ENCODE data around the gene NCOA3.
"Not testable (repeated sequence)": the region's sequence is repeated elsewhere in the genome, so short reads cannot be mapped to it uniquely, and the experiment has no call there.

NCOA3 gene

GRCh38 chr20:47456041-47456537 is 45.6 kb upstream of the NCOA3 start:
- no peak overlapping the region for H3K4me3 ChIP-seq (replicated peaks; ENCODE audit: low read depth, low read length)
- no peaks in the 10 kb centered on the region for H3K27me3 ChIP-seq (replicated peaks; ENCODE audit: control insufficient read depth, insufficient read depth, low read length)
- no peak for DNase-seq (ENCODE audit: extremely low read depth, insufficient read length)
- TF ChIP-seq CTCF (IDR thresholded peaks at IDR 0.05; ENCODE audit: insufficient read depth, low read length, poor library complexity, severe bottlenecking), result no peak
- H3K36me3 ChIP-seq (ENCODE audit: control insufficient read depth, insufficient read depth, low read length), result no peaks in the 10 kb centered on the region

- Histone ChIP-seq H3K4me3 (replicated peaks; ENCODE audit: low read depth, low read length) (no peak overlapping the region), H3K27me3 (replicated peaks; ENCODE audit: control insufficient read depth, insufficient read depth, low read length) (no peaks in the 10 kb centered on the region), H3K36me3 (ENCODE audit: control insufficient read depth, insufficient read depth, low read length) (no peaks in the 10 kb centered on the region)
- TF ChIP-seq CTCF (IDR thresholded peaks at IDR 0.05; ENCODE audit: insufficient read depth, low read length, poor library complexity, severe bottlenecking), result no peak
- no peak for DNase-seq (ENCODE audit: extremely low read depth, insufficient read length)
These were observed 44.5 kb upstream of the NCOA3 start for GRCh38 chr20:47456952-47457724.

GRCh38 chr20:47458280-47459050 is 43.2 kb upstream of the NCOA3 start:
- DNase-seq (ENCODE audit: extremely low read depth, insufficient read length); H3K4me3 ChIP-seq (replicated peaks; ENCODE audit: low read depth, low read length); H3K27me3 ChIP-seq (replicated peaks; ENCODE audit: control insufficient read depth, insufficient read depth, low read length); H3K36me3 ChIP-seq (ENCODE audit: control insufficient read depth, insufficient read depth, low read length): not testable (repeated sequence)

- Histone ChIP-seq H3K36me3 (ENCODE audit: control insufficient read depth, insufficient read depth, low read length) (no peaks in the 10 kb centered on the region), H3K4me3 (replicated peaks; ENCODE audit: low read depth, low read length) (no peak overlapping the region), H3K27me3 (replicated peaks; ENCODE audit: control insufficient read depth, insufficient read depth, low read length) (no peaks in the 10 kb centered on the region)
- TF ChIP-seq CTCF (IDR thresholded peaks at IDR 0.05; ENCODE audit: insufficient read depth, low read length, poor library complexity, severe bottlenecking), result no peak
- no peak for DNase-seq (ENCODE audit: extremely low read depth, insufficient read length)
These were observed 42.2 kb upstream of the NCOA3 start for GRCh38 chr20:47459344-47460073.

- DNase-seq (ENCODE audit: extremely low read depth, insufficient read length); H3K27me3 ChIP-seq (replicated peaks; ENCODE audit: control insufficient read depth, insufficient read depth, low read length); H3K36me3 ChIP-seq (ENCODE audit: control insufficient read depth, insufficient read depth, low read length); H3K4me3 ChIP-seq (replicated peaks; ENCODE audit: low read depth, low read length): not testable (repeated sequence)
These were observed 41.0 kb upstream of the NCOA3 start for GRCh38 chr20:47460761-47461112.

- no peaks in the 10 kb centered on the region for H3K27me3 ChIP-seq (replicated peaks; ENCODE audit: control insufficient read depth, insufficient read depth, low read length)
- TF ChIP-seq CTCF (IDR thresholded peaks at IDR 0.05; ENCODE audit: insufficient read depth, low read length, poor library complexity, severe bottlenecking), result no peak
- DNase-seq (ENCODE audit: extremely low read depth, insufficient read length), result no peak
These were observed 40.5 kb upstream of the NCOA3 start for GRCh38 chr20:47461120-47461685.

GRCh38 chr20:47461906-47462305 is 39.8 kb upstream of the NCOA3 start:
- H3K27me3 ChIP-seq (replicated peaks; ENCODE audit: control insufficient read depth, insufficient read depth, low read length); H3K4me3 ChIP-seq (replicated peaks; ENCODE audit: low read depth, low read length); H3K36me3 ChIP-seq (ENCODE audit: control insufficient read depth, insufficient read depth, low read length); DNase-seq (ENCODE audit: extremely low read depth, insufficient read length): not testable (repeated sequence)

More at GRCh38 chr20:47461120-47461685, 40.5 kb upstream of the NCOA3 start:
- Histone ChIP-seq H3K36me3 (ENCODE audit: control insufficient read depth, insufficient read depth, low read length) (no peaks in the 10 kb centered on the region), H3K4me3 (replicated peaks; ENCODE audit: low read depth, low read length) (no peak overlapping the region)
